Head of caudate nucleus (tissue), 42 donors: ENCODE data around the gene EDEM1.
"Not testable (repeated sequence)": the region's sequence is repeated elsewhere in the genome, so short reads cannot be mapped to it uniquely, and the experiment has no call there.

ENCODE experiments used
- DNase-seq, 42 donors: peaks; one replicate each; pipeline versions ENCODE4 v3.0.0 to v3.0.0-alpha.2; 2020 to 2021; ENCODE audit warnings: mixed read lengths in 7 of 42
- intact Hi-C: fragments of 100-400 bp; cut with DNase I; formaldehyde crosslinking; loops from one replicate; pipeline ENCODE4 v1.15.0; 2022

EDEM1 gene

GRCh38 chr3:5187156-5187919 is at the start of gene EDEM1:
Gene EDEM1 (plus strand): TSS chr3:5187707. CDS start chr3:5187806, 99 bp downstream.
- intact Hi-C loops: loop anchor here (5.0 kb wide), 1 partner anchor 65 kb away; the partner anchor contains the start of gene ARL8B
- peak; percentile 84 to 99 (median 96) for DNase-seq

- no peak for DNase-seq
- intact Hi-C loops: no loop called here
These were observed 49.1 kb upstream of the EDEM1 start for GRCh38 chr3:5138214-5138981.

- no peak for DNase-seq
- intact Hi-C loops: no loop called here
These were observed 47.3 kb upstream of the EDEM1 start for GRCh38 chr3:5140230-5140621.

- no peak for DNase-seq
- intact Hi-C loops: no loop called here
These were observed 46.7 kb upstream of the EDEM1 start for GRCh38 chr3:5140839-5141238.

GRCh38 chr3:5141760-5142159 is 45.7 kb upstream of the EDEM1 start:
- no peak for DNase-seq
- intact Hi-C loops: no loop called here

- DNase-seq: no peak
- intact Hi-C loops: no loop called here
These were observed 44.0 kb upstream of the EDEM1 start for GRCh38 chr3:5143464-5143863.

- intact Hi-C loops: no loop called here
- no peak for DNase-seq
These were observed 43.1 kb upstream of the EDEM1 start for GRCh38 chr3:5144316-5144994.

GRCh38 chr3:5145120-5145519 is 42.4 kb upstream of the EDEM1 start:
- DNase-seq: no peak
- intact Hi-C loops: no loop called here

GRCh38 chr3:5147152-5147551 is 40.4 kb upstream of the EDEM1 start:
- DNase-seq, intact Hi-C loops: not testable (repeated sequence)

- DNase-seq: no peak
- intact Hi-C loops: no loop called here
These were observed 38.1 kb upstream of the EDEM1 start for GRCh38 chr3:5149306-5149880.

- intact Hi-C loops: no loop called here
- no peak for DNase-seq
These were observed 35.9 kb upstream of the EDEM1 start for GRCh38 chr3:5151586-5151985.

- intact Hi-C loops: no loop called here
- no peak for DNase-seq
These were observed 34.4 kb upstream of the EDEM1 start for GRCh38 chr3:5153074-5153473.

- intact Hi-C loops: no loop called here
- no peak for DNase-seq
These were observed 32.3 kb upstream of the EDEM1 start for GRCh38 chr3:5155241-5155640.

GRCh38 chr3:5160321-5160720 is 27.2 kb upstream of the EDEM1 start:
- no peak for DNase-seq
- intact Hi-C loops: no loop called here

- intact Hi-C loops: no loop called here
- no peak for DNase-seq
These were observed 26.3 kb upstream of the EDEM1 start for GRCh38 chr3:5160940-5161858.

GRCh38 chr3:5162102-5162501 is 25.4 kb upstream of the EDEM1 start:
- intact Hi-C loops: no loop called here
- no peak for DNase-seq

- DNase-seq: no peak
- intact Hi-C loops: no loop called here
These were observed 21.8 kb upstream of the EDEM1 start for GRCh38 chr3:5165698-5166097.

GRCh38 chr3:5166846-5167245 is 20.7 kb upstream of the EDEM1 start:
- intact Hi-C loops: no loop called here
- DNase-seq: no peak

- no peak for DNase-seq
- intact Hi-C loops: no loop called here
These were observed 19.4 kb upstream of the EDEM1 start for GRCh38 chr3:5168110-5168509.
